ENCODE measurements around the gene SUN3.

DNA sequence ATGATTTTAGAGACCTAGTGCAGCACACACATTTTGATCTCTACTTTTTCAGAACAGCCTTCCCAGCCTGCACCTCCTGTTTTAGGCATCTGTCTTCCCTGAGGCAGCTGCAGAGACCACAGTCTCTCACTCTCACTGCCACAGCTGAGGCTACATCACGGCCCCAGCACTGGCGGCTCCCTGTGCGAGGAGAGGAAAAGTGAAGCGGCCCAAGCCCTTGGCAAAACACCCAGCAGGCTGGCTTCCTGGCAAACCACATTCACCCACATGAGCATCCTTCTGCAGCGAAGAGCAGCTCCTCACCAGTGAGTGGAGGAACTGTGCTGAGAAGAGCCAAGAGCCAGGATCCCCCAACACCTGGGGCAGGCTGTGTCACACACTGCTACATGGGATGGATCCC lies 63.5 kb downstream of the SUN3 start:
- TF ChIP-seq CTCF (IDR thresholded peaks at IDR 0.05) (no peak), POLR2A (IDR thresholded peaks at IDR 0.05; ENCODE audit: low read length) (no peak)
- TF ChIP-seq, protein P1, sequence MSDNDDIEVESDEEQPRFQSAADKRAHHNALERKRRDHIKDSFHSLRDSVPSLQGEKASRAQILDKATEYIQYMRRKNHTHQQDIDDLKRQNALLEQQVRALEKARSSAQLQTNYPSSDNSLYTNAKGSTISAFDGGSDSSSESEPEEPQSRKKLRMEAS (IDR thresholded peaks at IDR 0.05), result no peak
- TF ChIP-seq, protein P2, sequence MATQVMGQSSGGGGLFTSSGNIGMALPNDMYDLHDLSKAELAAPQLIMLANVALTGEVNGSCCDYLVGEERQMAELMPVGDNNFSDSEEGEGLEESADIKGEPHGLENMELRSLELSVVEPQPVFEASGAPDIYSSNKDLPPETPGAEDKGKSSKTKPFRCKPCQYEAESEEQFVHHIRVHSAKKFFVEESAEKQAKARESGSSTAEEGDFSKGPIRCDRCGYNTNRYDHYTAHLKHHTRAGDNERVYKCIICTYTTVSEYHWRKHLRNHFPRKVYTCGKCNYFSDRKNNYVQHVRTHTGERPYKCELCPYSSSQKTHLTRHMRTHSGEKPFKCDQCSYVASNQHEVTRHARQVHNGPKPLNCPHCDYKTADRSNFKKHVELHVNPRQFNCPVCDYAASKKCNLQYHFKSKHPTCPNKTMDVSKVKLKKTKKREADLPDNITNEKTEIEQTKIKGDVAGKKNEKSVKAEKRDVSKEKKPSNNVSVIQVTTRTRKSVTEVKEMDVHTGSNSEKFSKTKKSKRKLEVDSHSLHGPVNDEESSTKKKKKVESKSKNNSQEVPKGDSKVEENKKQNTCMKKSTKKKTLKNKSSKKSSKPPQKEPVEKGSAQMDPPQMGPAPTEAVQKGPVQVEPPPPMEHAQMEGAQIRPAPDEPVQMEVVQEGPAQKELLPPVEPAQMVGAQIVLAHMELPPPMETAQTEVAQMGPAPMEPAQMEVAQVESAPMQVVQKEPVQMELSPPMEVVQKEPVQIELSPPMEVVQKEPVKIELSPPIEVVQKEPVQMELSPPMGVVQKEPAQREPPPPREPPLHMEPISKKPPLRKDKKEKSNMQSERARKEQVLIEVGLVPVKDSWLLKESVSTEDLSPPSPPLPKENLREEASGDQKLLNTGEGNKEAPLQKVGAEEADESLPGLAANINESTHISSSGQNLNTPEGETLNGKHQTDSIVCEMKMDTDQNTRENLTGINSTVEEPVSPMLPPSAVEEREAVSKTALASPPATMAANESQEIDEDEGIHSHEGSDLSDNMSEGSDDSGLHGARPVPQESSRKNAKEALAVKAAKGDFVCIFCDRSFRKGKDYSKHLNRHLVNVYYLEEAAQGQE (IDR thresholded peaks at IDR 0.05), result no peak

All from A549 (cell line).